NCI-H460 (cell line): ENCODE results near the gene ITIH4. TPM values are rescaled to one million over a fixed set of nuclear protein-coding genes. Genes with fewer than 3 reads are reported as not detected.

Source experiments
- DNase-seq: peaks from one replicate; pipeline ENCODE4 v3.0.0-alpha.2; 2016; ENCODE audit warnings: low read depth; ENCODE audit errors: extremely low read depth
- total RNA-seq: library from RNA; depleted of rRNA; stranded (reverse); fragments of >200 nt; shearing (Covaris generic); gene quantifications from 2 replicates; pipeline ENCODE4 v1.2.3, GENCODE V29; 2014

The ITIH4 gene
- total RNA-seq, 1 experiment from 2014 or later = 1.7 TPM

DNA sequence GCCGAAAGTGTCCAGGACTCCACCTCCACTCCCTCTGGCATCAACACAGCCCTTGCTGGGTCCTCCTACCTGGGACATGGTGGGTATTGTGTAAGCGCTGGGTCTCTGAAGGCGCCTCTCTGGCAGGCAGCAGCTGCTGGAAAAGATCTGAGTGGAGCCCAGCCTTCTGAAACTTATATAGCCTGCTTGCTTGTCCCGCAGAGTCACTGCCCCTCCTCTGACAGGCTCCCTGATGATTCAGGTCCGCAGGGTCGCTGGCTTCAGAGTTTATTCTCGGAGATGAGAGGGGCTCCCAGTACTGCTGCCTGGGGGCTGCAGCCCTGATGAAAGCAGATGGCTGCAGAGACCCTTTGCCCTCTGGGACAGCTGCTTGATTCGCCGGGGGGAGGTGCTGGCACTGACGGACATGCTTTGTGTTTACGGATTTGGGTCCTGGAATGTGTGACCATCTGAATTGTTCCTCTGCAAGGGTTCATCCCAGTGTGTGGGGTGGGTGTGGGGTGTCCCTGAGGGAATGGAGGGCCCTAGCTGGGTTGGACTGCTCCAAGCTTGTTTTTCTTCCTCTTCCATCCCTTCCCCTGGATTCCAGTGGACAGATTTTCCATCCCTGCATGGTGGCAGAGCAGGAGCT lies 4.5 kb upstream of the ITIH4 start, which contains the start of gene MUSTN1:
MUSTN1 (minus strand) TSS at position 149 of the 631 bp plus-strand sequence; CDS start at position 78, 71 bp downstream.
- no peak for DNase-seq

DNA sequence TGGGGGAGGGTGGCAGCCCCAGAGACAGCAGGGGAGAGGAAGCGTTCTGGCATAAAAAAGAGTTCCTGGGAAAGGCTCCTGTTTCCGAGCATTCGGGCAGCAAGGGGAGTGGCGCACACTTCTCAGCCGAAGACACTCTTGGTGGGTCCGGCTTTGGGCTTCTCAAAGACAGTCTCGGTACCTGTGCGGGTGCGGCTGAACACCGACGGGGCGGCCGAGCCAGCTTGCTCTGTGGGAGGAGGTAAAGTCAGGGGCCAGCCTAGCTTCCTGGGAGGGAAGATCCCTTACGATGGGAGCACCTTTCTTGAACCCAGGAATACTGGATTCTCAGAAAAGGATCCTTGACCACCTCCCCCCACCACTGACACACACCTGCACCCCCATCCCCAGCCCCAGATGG lies 2.7 kb upstream of the ITIH4 start:
- DNase-seq = no peak

DNA sequence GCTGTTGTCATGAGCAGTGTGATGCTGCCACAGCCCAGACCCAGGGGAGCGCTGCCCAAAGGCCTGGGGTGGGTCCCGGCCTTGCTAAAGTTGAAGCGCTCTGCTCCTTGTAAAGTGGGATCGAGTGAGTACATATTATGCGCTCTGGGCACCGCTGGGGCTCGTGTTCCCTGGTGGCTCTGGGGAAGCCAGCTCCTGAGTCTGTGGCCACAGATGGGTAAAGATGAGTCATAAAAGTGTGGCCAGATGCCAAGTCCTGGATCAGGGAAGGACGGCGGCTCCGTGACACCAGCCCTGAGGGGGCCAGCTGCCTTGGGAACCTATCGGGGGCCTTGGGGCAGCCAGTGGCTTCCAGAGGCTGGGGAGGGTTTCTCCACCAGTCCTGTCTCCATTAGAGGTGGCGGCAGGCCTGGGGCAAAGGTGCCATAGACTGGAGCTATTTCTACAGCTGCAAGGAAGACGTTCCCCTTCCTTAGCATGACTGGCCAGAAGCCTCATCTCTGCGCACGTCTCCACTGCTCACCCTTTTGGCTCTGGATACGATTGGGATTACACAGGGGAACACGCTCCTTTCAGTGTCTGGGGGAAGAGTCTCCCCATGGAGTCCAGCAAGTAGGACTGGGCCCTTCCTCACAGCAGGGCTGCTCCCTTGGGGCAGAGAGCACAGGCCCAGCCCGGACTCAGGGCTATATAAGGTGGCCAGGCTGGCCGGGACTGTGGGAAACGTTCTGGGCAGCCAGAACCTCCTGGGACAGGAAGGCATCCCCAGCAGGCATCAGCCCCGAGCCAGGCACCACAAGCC lies 1.2 kb upstream of the ITIH4 start:
- DNase-seq = peak; percentile 61

DNA sequence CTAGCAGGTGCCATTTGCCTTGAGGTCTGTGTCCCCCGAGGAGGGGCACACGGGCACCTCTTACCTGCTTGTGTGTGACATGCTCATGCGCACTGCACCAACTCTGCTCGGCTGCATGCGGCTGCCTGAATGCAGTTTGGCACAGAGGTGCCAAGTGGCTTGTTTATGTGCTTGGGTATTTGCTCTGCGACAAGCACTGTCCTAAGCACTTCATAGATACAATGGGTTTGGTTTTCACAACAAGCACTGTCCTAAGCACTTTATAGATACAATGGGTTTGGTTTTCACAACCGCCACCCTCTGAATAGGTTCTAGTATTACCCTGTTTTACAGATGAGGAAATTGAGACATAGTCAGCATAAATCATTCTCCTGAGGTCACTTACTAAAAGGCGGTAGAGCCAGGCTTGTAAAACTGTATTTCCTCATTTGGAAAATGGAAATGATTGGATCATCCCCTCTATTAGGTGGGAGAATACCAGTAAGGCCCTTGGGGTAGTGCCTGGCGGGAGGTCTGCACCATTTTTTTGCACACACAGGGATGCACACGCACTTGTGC lies 487 bp downstream of the ITIH4 start:
- no peak for DNase-seq

DNA sequence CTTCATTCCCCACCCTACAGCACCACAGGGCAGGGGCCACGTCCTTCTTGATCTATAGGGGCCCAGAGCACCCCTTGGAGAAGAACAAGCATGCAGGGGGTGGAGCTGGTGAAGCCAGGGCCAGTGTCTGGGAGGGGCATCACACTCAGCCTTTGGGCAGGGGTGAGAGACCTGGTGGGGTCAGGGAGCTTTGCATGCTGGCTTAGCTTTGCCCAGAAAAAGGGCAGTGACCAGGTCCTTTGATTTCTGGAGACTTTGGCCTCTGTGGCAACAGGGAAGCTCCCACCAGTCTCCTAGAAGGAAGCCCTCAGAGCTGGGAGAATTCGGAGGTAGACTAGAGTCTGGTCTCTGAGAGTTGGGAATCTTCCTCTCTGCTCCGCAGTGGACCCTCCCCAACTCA lies 990 bp downstream of the ITIH4 start:
- no peak for DNase-seq

DNA sequence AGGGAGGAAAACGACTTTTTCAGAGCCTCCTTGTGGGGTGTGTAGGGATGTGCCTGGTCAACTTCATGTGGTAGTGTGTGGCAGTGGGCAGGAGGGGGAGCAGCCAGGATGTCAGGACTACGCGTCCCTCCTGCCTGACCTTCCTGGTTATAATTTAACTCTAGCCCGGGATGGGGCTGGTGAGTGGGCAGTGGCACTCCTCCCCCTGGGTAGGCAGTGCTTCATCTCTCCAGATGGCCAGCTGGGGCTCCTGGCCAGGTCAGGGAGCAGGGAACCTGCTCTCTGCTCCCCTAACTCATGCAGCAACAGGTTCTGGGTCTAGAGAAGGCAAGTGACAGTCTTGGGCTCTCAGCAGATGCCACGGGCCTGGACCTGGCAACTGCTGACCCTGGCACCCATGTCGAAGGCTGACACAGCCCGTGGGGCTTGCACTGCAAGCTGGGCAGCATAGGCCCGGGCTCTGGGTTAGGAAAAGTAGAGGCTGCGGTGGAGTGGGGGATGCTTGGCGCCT lies 2.6 kb downstream of the ITIH4 start:
- DNase-seq = no peak

DNA sequence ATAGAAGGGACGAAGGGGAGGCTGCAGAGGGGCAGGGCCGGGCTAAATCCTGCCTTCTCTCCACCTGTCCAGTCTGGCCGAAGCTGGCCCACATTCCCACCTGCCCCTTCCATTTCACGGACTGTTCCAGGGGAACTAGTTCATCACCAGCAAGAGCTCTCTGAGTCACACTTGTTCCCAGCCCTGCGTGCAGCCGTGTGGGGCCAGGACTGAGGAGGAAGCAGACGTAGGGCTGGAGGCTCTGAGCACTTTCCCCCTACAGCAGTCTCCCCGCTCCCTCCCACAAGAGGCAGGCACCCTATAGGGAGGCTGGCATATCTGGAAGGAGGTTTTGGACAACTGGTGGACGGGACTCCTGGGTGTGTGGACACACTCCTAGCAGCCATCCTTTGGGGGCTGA lies 3.0 kb downstream of the ITIH4 start:
- DNase-seq = no peak

DNA sequence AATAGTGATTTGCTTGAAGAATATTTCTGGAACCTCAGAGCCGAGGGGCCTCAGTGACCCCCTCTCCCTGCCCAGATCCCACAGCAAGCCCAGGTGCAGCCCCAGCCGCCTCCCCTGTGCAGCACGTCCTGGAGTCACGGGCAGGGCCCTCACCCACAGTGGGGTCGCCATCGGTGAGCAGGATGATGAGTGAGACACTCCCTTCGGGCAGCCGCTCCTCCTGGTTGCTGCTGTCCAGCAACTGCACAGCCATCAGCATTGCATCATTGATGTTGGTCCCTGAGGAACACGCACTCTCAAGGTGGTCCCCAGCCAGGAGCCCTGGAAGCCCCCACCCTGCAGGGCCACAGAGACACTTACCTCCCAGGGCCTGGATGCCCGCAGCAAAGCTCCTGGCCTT lies 6.4 kb downstream of the ITIH4 start:
- no peak for DNase-seq

DNA sequence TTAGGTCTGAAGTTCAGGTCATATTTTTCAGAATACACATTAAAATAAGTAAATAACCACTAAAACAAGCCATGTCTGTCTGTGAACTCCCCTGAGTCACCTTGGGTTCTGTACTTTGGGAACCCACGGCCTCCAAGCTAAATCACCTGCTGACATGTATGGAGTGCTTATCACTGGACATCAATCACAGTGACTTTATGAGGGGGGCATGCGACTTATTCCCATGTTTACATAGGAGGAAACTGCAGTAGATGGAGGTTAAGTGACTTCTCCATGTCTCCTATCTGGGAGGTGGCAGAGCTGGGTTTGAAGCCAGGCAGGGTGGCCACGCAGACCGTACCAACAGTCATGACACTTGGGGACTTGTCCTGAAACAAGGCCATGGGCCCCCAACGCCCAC lies 8.1 kb downstream of the ITIH4 start:
- no peak for DNase-seq

DNA sequence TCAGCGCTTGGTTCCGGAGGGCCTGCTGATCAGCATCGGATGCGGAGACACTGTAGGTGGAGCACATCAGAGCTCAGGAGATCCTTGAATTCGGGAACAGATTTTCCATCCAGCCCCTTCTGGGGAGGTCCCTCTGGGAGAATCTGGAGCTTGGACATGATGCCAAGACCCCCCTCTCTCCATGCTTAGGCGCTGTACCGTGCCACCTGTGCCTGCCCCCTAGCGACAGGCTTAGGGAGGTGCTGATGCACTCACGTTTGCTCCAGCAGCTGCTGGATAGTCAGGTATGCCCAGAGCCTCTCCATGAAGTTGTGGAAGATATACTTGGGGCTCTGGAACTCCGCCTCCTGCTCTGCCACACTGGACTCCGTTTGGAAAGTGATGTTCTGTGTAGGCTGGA lies 9.7 kb downstream of the ITIH4 start:
- DNase-seq = no peak

DNA sequence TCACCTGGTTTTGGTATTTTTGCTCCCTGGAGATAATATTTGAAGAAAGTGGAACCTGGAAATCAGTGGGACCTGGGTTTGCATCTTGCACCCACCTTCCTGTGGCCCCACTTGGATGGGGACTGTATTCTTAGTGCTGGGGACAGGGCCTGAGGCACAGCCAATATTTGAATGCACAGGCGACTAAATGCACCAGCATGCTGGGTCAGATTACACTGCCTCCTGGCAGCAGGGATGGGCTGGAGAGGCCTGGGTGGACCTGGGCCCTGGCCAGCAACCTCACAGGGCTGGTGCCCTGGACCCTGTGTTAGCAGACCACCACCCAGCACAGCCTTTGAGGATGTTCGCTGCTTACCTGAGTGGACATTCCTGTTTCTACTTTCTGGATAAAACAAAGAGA lies 10.5 kb downstream of the ITIH4 start:
- DNase-seq = no peak

DNA sequence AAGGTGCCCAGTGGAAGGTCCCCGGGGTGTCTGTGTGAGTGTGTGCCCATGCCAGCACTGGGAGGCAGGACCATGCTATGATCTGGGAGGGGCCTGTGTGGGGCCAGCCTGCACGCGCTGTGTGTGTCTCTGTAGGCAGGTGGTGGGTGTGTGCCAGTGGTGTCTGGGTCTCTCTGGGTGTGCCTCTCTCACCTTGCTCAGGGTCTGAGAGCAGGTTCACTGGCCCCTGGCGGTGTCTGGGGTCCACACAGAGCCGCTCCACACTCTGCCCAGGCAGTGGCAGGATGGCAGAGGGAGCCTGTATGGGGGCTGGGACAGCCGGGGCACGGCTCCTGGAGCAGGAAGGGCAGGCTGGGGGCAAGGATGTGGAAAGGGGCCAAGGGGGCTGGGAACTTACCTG lies 12.6 kb downstream of the ITIH4 start:
- no peak for DNase-seq

DNA sequence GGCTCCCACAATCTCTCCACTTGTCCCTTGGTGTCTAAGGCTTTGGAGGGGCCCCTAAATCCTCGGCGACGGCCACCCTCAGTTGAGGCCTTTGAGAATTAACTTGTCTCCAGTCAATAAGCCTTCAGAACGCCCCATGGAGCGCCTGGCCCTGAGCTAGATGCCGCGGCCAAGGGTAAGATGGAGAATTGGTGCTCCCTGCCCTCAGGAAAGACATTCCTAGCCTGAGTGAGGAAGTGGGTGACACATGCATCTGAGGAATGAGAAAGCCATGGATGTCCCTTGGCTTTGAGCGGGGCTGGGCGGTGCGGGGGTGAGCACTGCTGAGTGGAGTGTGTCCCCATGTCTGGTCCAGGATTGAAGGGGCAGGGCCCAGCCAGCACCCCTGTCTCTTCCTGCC lies 13.3 kb downstream of the ITIH4 start:
- no peak for DNase-seq

DNA sequence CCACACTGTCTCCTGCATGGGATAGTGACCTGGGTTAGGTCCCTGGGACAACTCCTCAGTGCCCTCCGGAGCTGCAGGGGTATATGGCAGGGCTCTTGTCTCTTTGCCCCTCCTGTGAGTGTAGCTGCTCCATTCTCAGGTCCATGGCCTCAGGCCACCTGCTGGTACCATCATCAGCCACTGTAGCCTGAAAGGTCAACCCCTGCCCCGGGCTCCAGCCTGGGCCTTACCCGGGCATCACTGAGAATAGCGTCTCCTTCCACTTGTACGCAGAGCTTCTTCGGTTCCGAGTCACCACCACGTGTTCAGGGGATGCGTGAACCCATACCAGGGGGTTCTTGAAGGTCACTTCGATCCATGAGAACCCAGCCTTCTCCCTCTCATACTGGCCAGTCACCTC lies 13.8 kb downstream of the ITIH4 start:
- no peak for DNase-seq

DNA sequence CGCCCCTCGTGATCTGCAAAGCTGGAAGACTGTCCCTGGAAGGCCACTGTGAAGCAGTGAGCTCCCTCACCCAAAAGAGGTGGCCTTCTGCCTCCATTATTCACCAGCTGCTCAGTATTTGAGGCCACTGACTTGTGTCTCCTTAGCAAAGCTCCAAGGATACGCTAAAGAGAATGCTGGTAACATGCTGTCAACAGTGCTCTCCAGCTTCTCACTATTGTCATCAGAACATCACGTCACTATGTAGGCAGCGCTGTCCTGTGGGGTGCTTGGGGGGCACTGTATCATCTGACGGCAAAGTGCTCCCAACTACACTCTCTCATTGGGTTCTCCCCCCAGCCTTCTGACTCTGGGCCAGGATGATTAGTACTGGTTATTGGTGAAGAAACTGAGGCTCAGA lies 14.3 kb downstream of the ITIH4 start:
- DNase-seq = no peak

DNA sequence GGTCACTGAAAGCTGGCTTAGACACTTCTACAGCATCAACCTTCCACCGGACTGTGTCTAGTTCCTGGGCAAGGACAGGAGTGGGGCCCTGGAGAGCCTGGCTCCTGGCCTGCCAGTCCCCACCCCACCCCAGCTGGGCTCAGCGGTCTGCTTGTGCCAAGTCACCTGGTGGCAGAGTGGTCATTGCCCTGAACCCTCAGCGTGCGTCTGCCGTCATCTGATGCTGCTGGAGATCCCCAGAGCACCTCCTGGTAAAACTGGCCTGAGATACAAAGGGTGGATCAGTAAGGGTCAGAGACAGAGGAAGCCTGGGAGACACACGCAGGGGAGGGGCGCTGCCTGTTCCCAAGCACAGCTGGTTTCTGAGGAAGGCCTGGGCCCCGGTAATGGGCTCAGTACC lies 16.7 kb downstream of the ITIH4 start:
- DNase-seq = no peak

DNA sequence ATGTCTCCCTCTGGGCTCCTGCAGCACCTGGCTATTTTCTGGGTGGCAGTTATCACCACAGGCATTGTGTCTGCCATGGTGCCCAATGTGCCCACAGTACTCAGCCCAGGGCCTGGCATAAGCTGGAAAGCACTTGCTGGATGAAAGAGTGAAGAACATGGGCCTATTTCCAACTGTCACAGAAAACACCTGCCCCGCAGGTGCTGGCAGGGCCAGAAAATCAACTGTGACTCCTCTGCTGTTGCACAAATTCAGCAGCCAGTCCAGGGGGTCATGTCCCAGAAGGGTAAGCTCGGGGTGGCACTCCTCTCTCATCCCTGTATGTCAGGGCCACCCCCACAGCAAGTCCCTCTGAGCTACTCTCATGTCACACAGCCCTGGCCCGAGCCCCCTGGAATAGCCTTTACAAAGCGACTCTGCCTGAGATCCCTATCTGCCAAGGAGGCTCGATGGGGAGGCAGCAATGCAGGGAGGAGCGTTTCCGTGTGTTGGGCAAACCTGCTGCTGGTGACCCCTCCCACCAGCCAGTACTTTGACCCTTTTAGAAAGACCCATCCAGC lies 18.9 kb downstream of the ITIH4 start:
- DNase-seq = no peak

DNA sequence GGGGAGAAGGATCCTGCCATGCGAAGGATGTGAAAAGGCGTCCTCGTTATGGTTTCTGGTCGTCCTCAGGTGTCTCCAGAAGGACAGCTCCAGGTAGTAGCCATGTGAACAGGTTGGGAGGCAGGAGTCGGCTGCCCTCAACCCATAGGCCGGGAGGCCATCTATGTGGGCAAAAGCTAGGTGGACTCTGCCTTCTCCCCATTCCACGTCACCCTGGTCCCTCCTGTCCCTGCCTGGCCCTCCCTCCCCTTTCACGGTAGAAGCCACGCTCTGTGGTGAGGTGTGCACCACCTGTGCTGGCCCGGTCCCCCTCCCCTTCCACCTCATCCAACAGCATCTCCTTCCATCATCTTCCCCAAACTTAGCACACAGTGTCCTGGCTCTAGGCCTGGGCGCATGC lies 19.5 kb downstream of the ITIH4 start:
- DNase-seq = no peak

DNA sequence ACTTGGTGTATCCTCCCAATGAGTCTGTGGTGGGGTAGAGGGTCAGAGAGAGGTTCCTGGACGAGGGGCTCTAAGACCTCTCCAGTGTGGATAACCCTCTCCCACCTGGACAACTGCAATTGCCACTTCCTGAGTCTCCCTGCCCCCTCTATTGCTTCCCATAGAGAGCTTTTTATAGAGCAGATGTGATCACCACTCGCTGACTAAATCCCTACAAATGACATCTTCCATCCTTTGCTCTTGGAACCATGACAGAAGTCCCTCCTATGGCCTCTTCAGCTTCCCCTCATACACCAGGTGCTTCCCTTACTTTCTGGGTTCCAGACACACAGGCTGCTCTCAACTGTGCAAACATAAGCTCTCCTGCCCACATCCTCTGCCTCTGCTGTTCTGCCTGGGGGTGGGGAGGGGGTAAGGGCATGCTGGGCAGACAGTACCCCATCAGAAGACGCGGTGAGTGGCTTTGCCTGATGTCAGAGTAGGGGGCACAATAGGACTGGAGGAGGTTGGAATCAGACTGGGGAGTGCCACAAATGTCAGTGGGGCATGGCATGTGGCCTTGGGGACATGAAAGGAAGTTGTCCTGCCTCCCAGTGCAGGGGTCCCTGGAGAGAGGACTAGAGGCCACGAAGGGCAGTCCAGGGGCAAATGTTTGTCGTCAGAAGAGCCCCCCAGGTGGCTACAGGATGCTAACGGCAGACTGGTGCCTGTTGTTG lies 20.7 kb downstream of the ITIH4 start:
- no peak for DNase-seq

DNA sequence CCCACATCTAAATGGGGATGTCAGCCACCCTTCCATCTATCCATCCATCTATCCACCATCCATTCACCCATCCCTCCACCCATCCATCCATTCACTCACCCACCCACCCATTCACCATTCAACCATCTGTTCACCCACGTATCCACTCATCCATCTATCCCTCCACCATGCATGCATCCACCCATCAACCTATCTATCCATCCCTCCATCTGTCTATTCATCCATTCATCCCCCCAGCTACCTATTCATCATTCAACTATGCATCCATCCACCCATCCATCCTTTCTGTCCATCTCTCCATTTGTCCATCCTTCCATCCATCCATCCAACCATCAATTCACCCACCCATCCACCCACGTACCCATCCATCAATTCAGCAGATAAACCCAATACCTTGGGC lies 21.3 kb downstream of the ITIH4 start:
- DNase-seq = no peak
